ELF-1 (cell line): ENCODE measurements around the gene BUB1B.
"Not testable (repeated sequence)": the region's sequence is repeated elsewhere in the genome, so short reads cannot be mapped to it uniquely, and the experiment has no call there.

Experiments used
- DNase-seq: peaks from one replicate; pipeline ENCODE4 v3.0.0-alpha.2; 2016; ENCODE audit warnings: low read depth, low spot score

Gene BUB1B

GRCh38 chr15:40136470-40137302 is 24.2 kb upstream of the BUB1B start:
- peak; percentile 62 for DNase-seq

GRCh38 chr15:40137303-40138200 is 23.3 kb upstream of the BUB1B start:
- no peak for DNase-seq

- DNase-seq = not testable (repeated sequence)
These were observed 22.7 kb upstream of the BUB1B start for GRCh38 chr15:40138201-40138570.

GRCh38 chr15:40142428-40142827 is 18.4 kb upstream of the BUB1B start:
- DNase-seq = no peak

GRCh38 chr15:40146037-40146436 is 14.8 kb upstream of the BUB1B start:
- no peak for DNase-seq

- no peak for DNase-seq
These were observed 11.5 kb upstream of the BUB1B start for GRCh38 chr15:40149339-40149738.

GRCh38 chr15:40150163-40150925 is 10.5 kb upstream of the BUB1B start:
- no peak for DNase-seq

GRCh38 chr15:40151499-40151898 is 9.4 kb upstream of the BUB1B start:
- DNase-seq = no peak

- no peak for DNase-seq
These were observed 8.9 kb upstream of the BUB1B start for GRCh38 chr15:40151991-40152390.

GRCh38 chr15:40154821-40155220 is 6.0 kb upstream of the BUB1B start:
- DNase-seq = peak; percentile 60

GRCh38 chr15:40155270-40155910 is 5.5 kb upstream of the BUB1B start:
- peak; percentile 89 for DNase-seq

- DNase-seq = peak; percentile 35
These were observed 3.0 kb upstream of the BUB1B start for GRCh38 chr15:40157778-40158447.

- no peak for DNase-seq
These were observed 848 bp upstream of the BUB1B start for GRCh38 chr15:40160021-40160420.

GRCh38 chr15:40161693-40162391 is 973 bp downstream of the BUB1B start:
- no peak for DNase-seq

GRCh38 chr15:40162552-40162951 is 1.7 kb downstream of the BUB1B start:
- no peak for DNase-seq

GRCh38 chr15:40163657-40164416 is 3.0 kb downstream of the BUB1B start:
- no peak for DNase-seq

GRCh38 chr15:40167374-40167773 is 6.5 kb downstream of the BUB1B start:
- DNase-seq = not testable (repeated sequence)

- DNase-seq = no peak
These were observed 14.3 kb downstream of the BUB1B start for GRCh38 chr15:40175160-40175559.

- DNase-seq = no peak
These were observed 21.6 kb downstream of the BUB1B start for GRCh38 chr15:40182358-40183029.
